Measurements from ENCODE around the gene AGT.

Gene AGT

DNA sequence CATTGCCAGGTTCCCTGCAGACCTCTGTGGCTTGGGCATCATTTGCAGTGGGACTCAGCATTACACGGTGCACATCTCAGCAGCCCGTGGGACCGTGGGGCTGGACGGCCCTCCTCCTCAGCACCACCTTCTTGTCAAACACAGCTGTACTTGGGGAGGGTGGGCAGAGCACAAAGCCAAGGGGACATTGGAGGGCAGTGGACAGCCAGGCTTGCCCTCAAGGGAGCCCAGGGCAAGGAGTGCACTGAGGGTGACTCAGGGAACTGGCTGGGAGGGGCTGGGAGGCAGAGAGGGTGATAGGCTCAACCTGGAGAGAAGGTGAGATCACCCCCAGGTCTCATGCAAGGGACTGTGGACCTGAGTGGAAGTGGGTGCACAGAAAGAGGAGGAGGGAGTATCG lies 36.7 kb upstream of the AGT start:
- TF ChIP-seq, protein P1, sequence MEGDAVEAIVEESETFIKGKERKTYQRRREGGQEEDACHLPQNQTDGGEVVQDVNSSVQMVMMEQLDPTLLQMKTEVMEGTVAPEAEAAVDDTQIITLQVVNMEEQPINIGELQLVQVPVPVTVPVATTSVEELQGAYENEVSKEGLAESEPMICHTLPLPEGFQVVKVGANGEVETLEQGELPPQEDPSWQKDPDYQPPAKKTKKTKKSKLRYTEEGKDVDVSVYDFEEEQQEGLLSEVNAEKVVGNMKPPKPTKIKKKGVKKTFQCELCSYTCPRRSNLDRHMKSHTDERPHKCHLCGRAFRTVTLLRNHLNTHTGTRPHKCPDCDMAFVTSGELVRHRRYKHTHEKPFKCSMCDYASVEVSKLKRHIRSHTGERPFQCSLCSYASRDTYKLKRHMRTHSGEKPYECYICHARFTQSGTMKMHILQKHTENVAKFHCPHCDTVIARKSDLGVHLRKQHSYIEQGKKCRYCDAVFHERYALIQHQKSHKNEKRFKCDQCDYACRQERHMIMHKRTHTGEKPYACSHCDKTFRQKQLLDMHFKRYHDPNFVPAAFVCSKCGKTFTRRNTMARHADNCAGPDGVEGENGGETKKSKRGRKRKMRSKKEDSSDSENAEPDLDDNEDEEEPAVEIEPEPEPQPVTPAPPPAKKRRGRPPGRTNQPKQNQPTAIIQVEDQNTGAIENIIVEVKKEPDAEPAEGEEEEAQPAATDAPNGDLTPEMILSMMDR (IDR thresholded peaks at IDR 0.05; ENCODE audit: control insufficient read depth, insufficient read depth, low read depth, low read length, missing control alignments): no peak
- H3K4me3 ChIP-seq (ENCODE audit: control insufficient read depth, low read depth, low read length): no peak overlapping the region
- DNase-seq (ENCODE audit: low read depth): no peak

DNA sequence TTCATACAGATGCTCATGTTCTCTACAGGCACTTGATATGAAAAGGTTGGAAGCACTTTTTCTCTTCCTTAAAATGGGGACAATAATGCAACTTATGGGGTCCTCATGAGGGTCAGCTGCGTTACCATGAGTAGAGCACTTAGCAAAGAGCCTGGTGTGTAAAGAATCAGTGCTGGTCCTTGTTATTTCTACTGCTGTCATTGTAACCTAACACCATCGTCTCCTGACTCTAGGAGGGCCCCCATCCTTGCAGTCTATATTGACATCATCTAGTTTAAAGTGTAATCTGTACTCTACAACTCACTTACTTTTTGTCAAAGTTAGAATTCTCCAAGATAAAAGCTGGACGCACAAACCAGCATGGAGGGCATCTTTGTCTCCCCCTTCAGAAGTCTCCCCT lies 35.7 kb upstream of the AGT start:
- TF ChIP-seq, protein P1 (IDR thresholded peaks at IDR 0.05; ENCODE audit: control insufficient read depth, insufficient read depth, low read depth, low read length, missing control alignments): no peak
- no peak overlapping the region for H3K4me3 ChIP-seq (ENCODE audit: control insufficient read depth, low read depth, low read length)
- no peak for DNase-seq (ENCODE audit: low read depth)

DNA sequence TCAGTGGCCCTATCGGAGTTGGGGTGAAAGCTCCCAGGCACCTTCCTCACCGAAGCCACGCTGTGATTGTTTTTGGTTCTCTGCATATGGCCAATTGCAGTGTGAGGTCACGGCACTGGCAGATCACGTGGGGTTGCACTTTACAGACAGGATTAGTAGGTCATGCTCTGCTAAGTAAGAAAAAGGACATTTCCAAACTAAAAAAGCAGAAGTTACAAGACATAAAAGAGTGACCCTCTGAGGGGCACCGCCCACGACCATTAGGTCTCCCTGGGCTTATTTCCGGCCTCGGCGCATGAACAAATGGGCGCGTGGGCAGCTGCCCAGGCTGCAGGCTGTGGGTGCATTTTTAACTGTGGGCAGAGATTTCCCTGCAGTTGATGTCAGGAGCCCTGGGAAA lies 35.2 kb upstream of the AGT start:
- TF ChIP-seq, protein P1 (IDR thresholded peaks at IDR 0.05; ENCODE audit: control insufficient read depth, insufficient read depth, low read depth, low read length, missing control alignments): no peak
- no peak overlapping the region for H3K4me3 ChIP-seq (ENCODE audit: control insufficient read depth, low read depth, low read length)
- no peak for DNase-seq (ENCODE audit: low read depth)

DNA sequence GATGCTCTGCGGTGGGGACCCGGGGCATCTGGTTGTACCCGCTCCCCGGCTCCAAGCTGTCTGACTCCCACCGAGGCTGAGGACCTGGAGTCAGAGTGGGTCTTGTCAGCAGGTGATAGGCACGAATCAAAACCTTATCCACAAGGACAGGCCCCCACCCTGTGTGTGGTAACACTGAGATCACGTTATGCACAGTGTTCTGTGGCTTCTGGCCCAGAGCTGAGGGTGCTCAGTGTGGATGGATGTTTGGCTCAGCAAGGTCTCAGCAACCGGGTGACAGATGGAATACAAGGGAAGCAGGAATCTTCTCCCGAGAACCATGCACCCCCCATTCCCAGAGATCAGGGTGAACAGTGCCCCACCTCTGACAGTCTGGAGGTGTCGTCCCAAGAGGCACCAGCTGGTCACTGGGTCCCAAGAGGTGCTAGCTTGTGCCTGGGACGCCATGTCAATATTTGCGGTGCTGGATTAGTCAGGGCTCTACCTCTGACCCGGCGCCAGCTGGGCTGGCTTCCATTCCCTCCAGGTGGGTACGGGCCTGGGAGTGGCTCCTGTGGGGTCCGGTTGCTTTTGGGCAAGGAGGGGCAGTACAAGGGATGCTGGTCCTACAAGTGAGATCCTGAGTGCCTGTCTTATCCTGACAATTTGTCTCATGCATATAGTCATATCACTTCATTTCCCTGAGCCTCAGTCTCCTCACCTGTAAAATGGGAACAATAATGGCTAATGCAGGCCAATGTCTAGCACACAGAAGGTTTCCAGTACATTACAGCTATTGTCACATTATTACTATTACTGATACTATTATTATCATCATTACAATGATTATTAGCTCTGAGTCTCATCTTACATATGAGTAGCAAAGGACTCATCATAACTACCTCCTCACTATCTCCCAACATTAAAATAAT lies 34.2 kb upstream of the AGT start:
- TF ChIP-seq, protein P1 (IDR thresholded peaks at IDR 0.05; ENCODE audit: control insufficient read depth, insufficient read depth, low read depth, low read length, missing control alignments): no peak
- DNase-seq (ENCODE audit: low read depth): no peak

DNA sequence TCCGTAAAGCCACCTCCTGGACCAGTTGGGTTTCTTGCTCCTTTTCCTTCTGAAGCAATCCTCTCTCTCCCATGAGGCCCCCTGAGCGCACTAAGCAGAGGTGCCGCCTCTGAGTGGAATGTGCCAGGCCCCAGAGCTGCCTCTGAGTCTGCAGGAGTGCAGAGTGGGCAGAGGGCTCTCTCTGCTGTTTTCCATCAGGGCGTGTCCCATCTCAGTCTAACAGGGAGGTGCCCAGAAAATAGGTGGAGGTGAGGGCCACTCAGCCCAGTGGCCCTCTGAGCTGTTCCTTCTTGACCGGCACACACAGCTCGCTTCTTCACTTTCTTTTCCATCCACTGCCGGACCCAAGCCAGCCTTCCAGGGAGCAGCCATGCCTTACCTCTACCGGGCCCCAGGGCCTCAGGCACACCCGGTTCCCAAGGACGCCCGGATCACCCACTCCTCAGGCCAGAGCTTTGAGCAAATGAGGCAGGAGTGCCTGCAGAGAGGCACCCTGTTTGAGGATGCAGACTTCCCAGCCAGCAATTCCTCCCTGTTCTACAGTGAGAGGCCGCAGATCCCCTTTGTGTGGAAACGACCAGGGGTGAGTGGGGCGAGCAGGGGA lies 33.3 kb upstream of the AGT start, which contains the start of gene CAPN9:
TSS of gene CAPN9 (plus strand) at position 262 of the 604 bp plus-strand sequence. CDS start at position 371, 109 bp downstream.
- H3K4me3 ChIP-seq (ENCODE audit: control insufficient read depth, low read depth, low read length): no peak within 1 kb of the TSS
- DNase-seq (ENCODE audit: low read depth): no peak
- TF ChIP-seq, protein P1 (IDR thresholded peaks at IDR 0.05; ENCODE audit: control insufficient read depth, insufficient read depth, low read depth, low read length, missing control alignments): no peak

More for the DNA sequence above, 34.2 kb upstream of the AGT start:
- no peak overlapping the region for H3K4me3 ChIP-seq (ENCODE audit: control insufficient read depth, low read depth, low read length)

DNA sequence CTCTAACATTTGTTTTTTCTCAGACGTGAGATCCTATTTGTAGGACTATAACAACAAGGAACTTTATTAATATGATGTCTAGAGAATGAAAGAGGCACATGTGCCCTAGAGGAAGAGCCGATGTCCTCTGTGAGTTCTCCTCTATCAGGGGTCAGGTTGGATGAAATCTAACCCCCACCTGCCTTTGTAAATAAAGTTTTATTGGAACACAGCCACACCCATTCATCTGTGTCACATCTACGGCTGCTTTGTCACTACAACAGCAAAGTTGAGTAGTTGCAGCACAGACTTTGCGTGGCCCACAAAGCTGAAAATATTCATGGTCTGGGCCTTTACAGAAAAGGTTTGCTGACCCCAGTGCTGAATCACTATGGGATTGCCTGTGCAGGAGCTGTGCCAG lies 32.7 kb upstream of the AGT start:
- TF ChIP-seq, protein P1 (IDR thresholded peaks at IDR 0.05; ENCODE audit: control insufficient read depth, insufficient read depth, low read depth, low read length, missing control alignments): no peak
- DNase-seq (ENCODE audit: low read depth): no peak
- H3K4me3 ChIP-seq (ENCODE audit: control insufficient read depth, low read depth, low read length): no peak overlapping the region
